Femur (tissue), 1 donor: ENCODE results near the gene RPH3AL.
"Not testable (repeated sequence)": the region's sequence is repeated elsewhere in the genome, so short reads cannot be mapped to it uniquely, and the experiment has no call there.

Source experiments
- DNase-seq: peaks from one replicate; pipeline ENCODE4 v3.0.0-alpha.2; 2017

RPH3AL gene

DNA sequence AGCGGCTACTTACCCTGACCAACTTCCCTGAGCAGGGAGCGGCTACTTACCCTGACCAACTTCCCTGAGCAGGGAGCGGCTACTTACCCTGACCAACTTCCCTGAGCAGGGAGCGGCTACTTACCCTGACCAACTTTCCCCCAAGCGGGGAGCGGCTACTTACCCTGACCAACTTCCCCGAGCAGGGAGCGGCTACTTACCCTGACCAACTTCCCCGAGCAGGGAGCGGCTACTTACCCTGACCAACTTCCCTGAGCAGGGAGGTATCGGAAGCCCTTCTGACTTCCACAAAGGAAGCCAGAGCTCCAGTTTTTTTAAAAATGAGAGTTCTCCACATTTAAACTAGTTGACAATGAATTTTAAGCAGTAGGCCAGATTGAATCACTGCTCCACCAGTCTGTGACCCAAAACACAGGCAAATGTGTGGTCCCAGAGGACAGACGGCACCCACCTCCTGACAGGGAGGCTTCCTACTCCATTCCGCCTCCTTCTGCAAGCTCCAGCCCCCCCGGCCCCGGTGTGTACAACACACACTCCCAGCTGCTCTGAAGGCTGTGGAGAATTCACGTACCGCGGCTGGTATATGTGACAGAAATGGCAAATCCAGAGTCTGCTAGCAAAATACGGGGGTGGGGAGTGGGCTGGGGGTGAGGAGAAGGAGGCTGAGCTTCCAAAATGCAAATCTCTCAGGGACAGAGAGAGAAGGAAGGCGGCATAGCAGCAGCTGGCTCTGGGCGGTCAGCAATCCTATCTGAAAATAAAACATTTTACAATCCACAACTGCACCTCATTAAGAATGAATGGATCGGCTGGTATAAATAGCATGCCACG lies 118.2 kb downstream of the RPH3AL start:
- not testable (repeated sequence) for DNase-seq

DNA sequence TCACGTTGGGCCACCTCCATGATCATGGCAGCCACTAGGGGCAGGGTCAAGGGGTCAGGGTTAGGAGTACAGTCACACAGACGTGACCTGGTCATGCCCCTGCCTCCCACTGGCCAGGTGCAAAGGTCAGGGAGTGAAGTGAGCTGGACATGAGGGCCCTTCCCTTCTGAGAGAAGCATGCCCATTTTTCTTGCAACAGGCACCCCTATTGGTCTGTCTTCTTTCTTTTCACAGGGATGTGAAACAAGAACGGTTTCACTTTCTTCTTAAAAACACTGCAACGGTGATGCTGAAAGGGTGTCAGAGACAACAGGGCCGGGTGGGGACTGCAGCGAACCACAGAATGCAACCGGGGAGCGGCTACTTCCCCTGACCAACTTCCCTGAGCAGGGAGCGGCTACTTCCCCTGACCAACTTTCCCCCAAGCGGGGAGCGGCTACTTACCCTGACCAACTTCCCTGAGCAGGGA lies 119.1 kb downstream of the RPH3AL start:
- no peak for DNase-seq

DNA sequence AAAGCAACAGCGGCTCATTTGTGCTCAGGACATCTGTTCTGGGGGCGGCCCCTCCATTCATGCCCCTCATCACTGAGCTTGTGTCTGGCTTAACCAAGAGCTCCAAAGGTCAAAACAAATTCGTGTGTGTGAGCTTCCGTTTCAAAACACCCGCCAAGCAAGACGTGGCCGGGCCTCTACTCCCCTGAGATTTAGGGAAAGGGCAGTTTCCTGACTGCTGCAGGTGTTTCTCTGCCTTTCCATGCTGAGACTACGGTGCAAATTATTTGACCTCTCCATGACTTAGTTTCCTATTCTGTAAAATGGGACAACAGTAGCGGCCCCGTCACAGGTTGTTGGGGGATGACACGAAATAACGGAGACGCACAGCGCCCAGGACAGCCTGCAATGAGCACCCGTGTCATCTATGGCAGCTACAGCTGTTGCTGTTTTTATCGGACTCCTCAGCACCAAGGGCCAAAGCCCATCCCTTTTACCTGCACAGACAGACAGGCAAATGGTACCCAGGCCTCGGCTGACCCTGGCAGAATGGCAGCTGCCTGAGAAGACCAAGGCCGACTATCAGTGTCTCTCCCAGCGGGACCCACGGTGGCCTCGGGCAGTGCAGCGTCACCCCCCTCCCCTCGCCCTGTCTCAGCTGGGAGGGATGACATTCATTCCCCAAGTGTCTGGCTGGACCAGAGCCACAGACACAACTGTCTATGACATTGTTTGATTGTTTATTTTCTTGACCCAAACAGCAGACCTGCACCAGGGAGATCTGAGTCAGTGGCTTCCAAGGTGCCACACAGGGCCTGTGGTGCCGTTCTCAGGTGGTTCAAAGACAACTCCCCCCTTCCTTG lies 120.4 kb downstream of the RPH3AL start:
- DNase-seq: no peak

DNA sequence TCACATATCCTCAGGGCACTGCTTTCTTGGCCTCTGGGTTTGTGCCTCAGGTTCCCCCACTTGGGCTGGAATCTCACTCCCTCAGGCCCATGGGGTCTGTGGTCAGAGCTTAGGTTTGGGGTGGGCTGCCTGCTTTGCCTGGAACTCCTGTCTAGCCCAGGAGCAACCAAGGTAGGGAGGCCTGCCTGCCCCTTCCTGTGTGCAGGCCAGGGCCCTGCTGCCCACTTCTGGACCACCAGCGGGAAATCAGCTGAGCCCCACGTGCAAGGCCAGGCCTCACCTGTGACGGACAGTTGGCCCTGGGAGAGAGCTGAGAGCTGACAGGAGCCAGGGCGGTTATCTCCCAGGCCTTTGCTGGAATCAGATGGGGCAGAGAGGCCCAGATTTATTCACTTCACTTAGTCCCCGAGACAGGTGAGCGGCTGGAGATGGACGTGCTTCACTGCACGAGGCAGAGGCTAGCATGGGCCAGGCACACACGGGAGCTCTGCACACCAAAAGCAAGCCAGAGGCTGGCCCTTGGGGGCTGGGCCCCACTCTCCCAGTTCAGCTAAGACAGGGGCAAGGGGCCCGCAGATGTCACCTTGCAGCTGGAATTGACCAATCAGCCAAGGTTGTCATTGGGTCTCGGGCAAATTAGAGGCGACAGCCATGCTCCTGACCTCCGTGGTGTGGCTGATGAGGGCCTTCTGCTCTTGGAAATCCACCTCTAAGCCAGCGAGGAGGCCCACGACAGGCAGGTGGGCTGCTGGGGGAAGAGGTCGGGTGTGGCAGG lies 121.2 kb downstream of the RPH3AL start:
- DNase-seq: no peak

DNA sequence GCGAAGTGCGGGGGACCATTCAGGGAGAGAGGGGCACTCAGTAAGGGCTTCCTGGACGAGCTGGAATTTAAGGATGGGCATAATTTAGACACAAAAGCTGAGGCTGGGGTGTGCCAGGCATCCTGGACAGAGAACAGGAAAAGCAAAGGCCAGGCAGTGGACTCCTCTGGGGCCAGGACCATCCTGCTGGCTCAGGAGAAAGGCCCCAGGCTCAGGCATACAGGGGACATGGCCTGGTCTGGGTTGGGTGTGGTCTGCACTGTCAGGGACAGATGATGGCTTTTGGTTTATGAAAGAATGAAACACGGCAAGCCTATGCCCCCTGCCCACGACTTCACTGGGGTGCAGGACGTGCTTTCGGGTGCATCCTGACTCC lies 122.2 kb downstream of the RPH3AL start:
- DNase-seq: no peak

DNA sequence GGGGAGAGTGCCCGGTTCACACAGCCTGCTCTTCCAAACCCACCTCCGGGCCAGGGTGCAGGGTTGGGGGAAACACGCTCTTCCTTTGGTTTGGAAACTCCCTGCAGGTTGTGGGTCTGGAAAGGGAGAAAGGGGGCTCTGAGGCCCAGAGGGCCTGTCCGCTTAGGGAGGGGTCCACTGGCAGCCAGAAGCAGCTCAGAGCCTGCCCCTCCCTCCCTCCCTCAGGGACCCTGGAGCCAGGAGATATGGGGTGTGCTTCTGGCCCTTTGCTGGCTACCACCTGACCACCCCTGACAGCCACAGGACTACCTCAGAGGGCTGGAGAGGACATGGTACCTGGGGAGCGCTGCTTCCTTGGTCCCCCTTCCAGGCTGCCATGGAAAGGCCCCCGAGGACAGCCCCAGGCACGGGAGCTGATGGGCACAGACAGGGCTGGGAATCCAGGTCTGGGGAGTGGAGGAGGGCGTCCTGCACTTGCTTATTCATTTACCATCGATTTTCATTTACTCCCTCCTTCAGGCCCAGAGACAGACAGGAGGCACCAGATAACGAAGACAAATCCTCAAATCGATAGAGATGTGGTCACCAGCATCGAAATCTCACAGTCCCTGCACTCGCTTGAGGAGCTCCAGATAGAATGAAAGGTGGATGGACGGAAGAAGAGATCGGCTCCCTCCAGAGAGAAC lies 122.8 kb downstream of the RPH3AL start:
- DNase-seq: no peak

DNA sequence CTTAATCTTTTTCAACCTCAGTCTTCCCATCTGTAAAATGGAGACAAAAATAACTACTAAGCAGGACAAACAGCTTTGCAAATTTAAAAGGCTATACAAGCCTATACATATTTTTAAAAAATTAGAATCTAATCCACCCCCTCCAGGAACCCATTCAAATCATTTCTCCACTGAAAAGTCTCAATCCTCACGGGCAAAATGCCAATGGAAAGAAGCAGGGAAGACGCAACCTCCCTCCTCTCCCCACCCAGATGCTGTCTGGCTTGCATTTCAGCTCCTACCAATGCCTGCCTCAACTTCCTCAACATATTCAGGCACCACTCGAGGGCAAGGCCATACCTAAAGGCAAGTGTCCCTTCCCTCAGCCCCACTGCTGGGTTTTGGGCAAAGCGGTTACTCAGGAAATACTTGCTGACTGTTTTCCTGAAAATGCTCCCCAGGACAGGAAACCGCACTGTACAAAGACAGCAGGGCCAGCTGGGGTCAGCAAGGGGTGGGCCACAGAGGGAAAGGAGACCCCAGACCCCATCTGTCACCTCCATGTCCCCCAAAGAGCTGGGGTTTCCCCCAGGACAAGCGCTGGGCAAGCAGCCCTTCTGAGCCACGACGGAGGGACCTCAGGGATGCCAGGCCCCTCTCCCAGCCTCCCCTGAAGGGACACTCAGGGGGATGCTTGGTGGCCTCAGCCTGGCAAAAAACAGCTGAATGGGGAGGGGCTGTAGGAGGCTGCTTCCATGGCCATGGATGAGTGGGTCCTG lies 123.5 kb downstream of the RPH3AL start:
- no peak for DNase-seq

DNA sequence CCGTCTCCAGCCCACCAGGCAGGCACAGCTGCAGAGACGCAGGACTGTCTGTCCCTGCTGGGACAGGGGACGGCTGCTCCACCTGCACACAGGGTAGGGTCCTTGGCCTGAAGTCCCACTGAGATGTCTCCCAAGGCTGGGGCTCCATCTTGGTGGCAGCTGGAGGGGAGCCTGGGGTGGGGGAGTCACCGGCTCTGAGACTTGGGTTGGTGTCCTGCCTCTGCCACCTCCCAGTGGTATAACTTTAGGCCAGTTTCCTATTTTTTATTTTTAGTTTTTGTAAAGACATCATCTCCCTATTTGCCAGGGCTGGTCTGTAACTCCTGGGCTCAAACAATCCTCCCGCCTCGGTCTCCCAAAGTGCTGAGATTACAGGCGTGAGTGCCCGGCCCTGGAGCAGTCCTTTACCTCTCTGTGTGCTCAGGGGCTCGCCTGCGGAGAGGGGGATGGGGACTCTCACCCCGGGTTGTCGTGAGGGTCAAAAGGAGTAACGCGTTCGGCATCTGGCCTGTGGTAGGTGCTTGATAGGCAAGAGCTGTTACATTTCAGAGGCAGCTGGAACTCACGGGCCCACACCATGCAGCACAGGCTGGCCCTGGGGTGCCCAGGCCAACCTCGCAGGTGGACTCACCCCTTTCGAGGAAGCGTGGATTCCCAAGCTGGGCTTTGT lies 124.5 kb downstream of the RPH3AL start:
- no peak for DNase-seq

DNA sequence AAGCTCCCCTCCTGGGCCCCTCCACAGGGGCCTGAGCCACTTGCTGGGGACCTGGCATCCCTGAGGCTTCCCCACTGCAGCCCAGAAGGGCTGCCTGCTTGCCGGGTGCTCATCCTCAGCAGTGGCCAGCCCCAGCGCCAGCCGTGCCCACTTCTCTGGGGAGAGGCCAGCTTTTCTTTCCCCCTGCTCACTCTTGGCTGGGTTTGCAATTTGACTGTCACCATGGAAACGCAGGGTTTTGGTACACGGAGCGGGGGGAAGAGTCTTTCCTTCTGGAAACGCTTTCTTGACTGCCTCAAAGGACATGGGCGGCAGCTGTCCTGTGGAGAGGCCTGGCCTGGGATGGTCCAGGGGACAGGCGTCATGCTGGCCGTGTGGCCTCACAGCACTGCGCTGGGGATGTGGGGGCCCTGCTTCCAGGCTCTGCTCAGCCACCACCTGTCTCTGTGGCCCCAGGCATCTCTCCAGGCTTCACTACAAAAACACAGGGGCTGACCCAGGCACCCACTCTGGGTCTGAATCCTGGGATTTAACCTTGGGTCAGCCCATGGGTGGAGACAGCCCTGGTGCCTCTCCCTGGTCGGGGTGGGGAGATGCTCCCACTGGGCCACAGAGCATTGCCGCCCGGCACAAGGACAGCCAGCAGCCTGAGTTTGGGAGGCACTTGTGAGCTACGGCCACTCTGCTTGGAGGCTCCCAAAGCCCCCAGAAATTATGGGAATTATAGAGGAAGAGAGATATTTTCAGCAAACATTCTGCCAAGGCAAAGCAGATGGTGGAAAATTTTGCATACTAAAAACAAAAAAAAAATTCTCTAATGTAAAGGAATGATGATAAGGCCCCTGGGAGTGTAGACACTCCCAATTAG lies 125.3 kb downstream of the RPH3AL start:
- peak; percentile 82 for DNase-seq

DNA sequence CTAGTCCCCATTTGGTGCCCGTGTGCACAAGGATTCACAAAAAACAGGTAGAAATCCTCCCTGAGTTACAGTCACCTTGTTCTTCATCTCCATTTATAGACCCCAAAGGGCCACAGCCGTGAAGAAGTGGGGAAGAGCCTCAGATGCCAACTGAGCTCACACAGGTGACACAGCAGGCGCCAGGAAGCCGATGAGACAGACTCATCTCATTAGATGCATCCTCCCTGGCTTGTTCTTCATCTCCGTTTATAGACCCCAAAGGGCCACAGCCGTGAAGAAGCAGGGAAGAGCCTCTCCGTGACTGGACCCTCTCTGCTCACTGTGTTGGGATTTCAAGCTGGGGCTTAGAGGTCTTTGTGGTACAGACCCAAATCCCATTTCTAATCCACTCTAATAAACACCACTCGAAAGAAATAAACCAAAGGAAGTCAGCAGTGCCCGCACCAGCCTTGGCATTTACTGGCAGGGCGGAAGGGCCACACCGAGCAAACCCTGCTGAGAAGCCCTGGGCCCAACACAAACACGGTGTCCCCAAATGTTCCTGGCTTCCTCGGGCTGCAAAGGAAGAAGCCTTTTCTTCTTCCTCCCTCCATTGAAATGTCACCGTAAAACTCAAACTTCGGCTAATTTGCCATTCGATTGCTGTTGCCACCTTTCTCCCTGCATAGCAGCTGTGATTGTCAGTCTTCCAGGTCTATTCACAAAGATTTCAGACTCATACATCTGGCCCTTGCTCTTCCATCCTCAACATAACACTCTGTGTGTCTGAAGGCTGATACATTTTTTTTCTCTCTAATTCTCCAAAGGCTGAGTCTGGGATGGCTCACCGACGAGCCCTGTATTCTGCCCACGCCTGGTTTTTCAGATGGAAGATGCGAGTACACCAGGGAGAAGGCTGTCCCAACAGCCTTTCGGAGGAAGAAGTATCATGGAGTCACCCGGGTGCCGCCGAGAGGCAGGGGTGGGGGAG lies 126.2 kb downstream of the RPH3AL start:
- no peak for DNase-seq

DNA sequence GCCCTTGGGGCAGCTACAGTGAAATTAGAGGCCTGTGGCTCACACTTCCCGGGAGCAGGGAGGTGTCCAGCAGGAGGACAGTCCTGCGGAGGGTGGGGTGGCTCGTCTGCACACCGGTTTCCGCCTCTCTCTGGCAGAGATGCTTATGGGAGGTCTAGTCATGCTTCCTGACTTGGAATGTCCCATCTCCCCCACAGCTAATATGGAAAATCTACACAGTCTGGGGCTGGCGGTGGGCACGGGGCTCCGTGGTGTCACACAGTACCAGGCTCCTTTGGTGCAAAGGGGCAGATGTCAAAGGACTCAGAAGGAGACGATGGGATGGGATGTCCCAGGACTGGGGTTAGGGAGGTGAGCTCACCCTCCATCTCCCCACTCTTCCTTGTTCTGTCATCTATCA lies 127.1 kb downstream of the RPH3AL start:
- DNase-seq: no peak

DNA sequence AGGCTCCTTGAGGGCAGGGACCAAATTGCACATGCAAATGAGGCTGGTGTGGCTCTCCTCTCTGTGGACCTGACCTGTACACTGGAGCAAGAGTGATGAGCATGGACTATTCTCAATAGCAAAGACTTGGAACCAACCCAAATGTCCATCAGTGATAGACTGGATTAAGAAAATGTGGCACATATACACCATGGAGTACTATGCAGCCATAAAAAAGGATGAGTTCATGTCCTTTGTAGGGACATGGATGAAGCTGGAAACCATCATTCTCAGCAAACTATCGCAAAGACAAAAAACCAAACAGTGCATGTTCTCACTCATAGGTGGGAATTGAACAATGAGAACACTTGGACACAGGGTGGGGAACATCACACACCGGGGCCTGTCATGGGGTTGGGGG lies 128.0 kb downstream of the RPH3AL start:
- DNase-seq: not testable (repeated sequence)

DNA sequence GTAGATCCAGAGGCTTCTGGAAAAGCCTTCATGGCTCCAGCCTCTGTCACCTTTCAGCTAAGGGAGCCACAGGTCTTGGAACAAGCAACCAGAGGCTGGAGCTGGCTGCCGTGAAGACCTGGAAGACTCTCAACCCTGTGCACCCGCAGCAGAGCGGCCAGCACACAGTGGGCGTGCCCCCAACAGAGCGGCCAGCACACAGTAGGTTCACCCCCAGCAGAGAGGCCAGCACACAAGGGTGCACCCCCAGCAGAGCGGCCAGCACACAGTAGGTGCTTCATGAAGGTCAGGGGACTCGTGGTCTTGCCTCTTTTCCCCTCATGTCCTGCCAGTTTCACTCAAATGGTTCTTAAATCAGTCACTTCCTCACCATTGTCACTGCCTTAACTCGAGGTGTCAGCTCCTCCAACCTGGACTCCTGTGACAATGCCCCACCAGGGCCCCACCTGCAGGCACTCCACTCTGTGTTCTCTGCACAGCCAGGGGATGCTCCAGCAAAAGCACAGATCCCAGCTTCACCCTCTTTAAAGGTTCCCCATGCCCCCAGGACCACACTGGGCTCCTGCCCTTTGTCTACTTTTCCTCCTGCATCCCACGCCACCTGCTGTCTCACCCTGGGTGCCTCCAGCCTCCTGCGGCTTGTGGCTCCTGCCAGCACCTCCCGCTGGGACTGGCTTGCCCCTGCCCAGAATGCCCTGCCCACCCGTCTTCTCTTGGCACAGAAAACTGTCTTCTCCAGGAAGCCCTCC lies 128.7 kb downstream of the RPH3AL start:
- DNase-seq: no peak

DNA sequence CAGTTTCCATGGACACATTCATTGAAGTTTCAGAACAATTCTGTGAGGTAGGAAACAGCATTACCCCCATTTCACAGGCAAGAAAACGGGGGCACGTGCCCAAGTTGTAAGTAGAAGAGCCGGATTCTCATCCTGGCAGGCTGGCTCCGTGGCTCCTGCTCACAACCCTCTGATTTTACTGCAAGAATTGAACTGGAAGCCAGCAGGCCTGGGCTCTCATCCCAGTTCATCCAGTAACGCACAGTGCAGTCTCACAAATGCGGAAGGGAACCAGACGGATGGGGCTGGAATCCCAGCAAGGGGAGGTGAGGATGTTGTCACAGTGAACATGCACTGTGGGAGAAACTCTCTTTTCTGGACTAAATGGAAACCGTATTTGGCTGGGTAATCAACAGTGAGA lies 130.4 kb downstream of the RPH3AL start:
- DNase-seq: no peak

DNA sequence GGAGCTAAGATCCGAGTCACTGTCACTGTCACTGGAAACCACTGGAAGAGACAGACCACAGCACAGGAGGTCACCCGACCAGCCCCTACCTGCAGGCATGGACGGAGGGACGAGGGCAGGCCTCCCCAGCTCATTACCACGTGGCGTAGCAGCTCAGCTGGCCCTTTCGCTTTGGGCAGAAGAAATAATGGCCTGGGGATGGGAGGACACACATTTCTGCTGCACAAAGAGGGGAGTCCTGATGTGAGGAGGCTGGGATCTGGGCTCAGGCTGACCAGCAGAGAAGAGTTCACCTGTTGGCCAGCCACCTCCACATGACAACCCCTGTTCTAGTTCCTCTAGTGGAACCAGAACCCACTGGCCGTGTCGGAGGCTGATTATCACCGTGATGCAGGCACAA lies 132.9 kb downstream of the RPH3AL start:
- DNase-seq: no peak

DNA sequence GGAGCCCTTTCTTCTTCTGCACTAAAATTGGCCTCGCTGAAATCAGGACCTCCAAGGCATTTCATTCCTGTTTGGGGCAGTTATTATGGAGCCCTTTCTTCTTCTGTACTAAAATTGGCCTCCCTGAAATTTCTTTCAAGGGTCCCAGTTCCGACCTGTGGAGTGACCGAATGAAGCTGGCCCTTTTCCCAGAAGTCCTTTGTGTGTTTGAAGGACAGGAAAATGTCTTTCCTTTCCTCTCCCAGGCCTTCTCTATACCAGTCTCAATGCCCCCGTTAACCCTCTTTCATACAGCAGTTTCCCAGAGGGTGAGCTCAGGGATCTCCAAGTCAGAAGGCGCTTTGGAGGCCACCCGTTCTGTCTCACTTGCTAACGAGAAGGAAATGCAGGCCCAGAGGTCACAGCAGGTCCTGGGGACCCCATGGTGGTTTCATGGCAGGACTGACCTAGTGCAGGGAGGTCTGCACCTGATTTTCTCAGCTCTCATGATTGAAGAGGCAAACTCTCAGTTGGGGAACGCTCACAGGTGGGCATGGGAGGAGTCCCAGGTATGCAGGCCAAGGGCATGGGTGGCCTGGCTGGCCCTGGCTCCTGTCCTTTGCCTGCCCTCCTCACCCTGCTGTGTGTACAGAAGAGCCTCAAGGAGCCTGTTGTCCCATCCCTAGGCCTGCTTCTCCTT lies 134.0 kb downstream of the RPH3AL start:
- no peak for DNase-seq

DNA sequence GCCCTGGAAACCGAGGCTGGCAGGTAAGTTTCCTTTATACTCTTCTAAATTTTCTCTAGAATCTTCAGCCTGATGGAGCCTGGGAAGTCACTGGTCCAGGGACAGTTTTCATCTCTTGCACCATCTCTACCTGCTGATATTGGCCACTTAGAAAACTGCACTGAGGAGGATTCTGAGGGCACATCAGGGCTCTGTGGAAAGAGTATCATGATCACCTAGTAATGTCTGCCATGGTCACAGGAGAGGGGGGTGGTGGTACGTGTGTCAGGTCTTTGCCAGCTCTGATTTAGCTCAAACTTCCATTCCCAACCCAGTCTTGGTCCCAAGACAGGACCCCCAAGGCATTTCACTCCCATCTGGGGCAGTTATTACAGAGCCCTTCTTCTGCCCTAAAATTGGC lies 136.0 kb downstream of the RPH3AL start:
- no peak for DNase-seq
